GM18873 (cell line): ENCODE data around the gene CYTH2.
"Not testable (repeated sequence)": the region's sequence is repeated elsewhere in the genome, so short reads cannot be mapped to it uniquely, and the experiment has no call there.

Experiments
- ATAC-seq: cut with Tn5 transposase; IDR thresholded peaks from one replicate; pipeline ENCODE4 v1.9.1; 2021; ENCODE audit warnings: mild to moderate bottlenecking, moderate library complexity, moderate number of reproducible peaks; ENCODE audit not compliant: unreplicated experiment, low FRiP score

CYTH2 gene

GRCh38 chr19:48476176-48476575 is 7.0 kb downstream of the CYTH2 start:
- ATAC-seq: no peak

- no peak for ATAC-seq
Measured at GRCh38 chr19:48477067-48477685, 8.0 kb downstream of the CYTH2 start.

GRCh38 chr19:48477698-48478338 is 8.6 kb downstream of the CYTH2 start:
- ATAC-seq: no peak

DNA sequence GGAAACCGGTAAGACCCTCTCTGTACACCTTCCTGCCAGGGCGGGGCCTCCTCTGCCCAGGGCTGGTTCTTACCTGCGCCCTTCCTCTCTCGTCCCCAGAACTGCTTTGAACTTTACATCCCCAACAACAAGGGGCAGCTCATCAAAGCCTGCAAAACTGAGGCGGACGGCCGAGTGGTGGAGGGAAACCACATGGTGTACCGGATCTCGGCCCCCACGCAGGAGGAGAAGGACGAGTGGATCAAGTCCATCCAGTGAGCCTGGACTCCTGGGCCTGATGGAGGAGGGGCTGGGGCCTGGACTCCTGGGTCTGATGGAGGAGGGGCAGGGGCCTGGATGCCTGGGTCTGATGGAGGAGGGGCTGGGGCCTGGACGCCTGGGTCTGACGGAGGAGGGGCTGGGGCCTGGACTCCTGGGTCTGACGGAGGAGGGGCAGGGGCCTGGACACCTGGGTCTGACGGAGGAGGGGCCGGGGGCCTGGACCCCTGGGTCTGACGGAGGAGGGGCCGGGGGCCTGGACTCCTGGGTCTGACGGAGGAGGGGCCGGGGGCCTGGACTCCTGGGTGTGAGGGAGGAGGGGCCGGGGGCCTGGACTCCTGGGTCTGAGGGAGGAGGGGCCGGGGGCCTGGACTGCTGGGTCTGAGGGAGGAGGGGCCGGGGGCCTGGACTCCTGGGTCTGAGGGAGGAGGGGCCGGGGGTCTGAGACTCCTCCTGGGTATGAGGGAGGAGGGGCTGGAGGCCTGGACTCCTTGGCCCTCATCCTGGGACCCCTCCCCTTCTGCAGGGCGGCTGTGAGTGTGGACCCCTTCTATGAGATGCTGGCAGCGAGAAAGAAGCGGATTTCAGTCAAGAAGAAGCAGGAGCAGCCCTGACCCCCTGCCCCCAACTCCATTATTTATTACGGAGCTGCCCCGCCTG is 9.4 kb downstream of the CYTH2 start:
- no peak for ATAC-seq

DNA sequence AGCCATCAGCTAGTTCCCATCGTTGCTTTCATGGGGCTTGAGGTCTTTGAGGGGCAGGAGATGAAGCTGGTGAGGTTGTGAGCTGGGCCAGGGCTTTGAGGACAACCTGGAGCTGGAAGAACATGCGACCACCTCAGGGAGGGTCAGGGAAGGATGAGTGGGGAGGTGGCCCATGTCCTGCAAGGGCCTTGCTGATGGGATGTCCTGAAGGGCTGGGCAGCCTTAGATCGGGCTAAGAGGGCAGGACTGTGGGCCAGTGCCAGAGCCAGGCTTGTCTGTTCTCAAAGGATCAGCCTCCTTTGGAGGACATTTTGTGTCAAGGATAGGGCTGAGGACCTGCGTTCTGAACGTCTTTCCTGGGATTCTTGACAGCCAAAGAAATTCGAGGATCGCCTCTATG is 10.5 kb downstream of the CYTH2 start:
- no peak for ATAC-seq

DNA sequence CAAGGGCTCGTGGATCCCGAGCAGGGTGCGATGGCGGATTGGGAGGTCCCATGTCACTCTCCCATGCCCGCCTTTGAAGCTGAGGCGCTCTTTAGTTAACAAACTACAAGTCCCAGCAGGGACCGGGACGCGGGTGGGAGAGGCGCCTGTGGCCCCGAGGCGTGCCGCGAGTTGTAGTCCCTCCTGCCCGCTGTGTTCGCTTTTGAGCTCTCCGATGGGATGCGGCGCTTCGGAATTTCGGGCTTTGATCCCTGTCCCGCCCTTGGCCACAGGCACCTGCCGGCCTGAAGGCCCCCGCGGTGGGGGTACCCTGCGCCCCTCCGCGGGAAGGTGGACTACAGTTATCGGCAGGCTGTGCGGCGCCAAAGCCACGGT is 11.0 kb downstream of the CYTH2 start:
- no peak for ATAC-seq

DNA sequence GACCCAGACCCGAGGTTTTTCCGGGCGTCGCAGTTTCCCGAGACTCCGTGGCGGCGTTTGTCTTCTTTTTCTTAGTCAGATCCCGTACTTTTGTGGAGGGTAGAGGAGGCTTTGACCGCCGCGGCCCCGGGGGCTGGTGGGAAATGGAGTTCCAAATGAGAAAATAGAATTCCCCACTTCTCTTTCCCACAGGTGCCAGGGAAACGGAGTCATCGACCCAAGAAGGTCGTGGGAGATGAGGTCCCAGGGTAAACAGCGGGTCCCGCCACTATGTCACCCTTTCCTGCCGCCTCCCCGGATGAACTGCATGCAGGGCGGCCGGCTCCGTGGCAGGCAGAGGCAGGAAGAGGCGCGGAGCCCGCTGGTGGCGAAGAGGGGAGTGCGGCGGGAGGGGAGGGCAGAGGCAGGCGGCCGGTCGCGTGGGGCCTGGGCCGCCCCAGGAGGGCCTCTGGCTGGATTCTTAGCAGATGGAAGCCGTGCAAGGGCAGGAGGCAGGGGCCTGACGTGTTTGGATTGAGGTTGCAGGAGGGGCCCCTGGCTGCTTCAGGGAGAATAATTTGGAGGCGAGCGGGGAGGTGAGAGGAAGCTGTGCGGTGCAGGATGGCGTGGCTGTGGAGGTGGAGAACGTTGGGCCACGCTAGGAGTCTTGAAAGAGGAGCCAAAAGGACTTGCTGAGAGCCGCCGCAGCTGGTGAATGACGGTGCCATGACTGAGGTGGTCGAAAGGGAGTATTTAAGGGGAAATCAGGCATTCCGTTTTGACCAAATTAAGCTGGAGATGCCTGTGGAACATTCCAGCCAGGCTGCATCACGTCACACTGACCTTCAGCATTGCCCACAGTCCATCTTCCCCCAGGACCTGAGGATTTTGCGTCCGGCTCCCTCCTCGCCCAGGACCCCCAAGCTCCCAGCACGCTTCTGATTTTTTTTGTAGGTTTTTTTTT is 11.7 kb downstream of the CYTH2 start:
- ATAC-seq: no peak

DNA sequence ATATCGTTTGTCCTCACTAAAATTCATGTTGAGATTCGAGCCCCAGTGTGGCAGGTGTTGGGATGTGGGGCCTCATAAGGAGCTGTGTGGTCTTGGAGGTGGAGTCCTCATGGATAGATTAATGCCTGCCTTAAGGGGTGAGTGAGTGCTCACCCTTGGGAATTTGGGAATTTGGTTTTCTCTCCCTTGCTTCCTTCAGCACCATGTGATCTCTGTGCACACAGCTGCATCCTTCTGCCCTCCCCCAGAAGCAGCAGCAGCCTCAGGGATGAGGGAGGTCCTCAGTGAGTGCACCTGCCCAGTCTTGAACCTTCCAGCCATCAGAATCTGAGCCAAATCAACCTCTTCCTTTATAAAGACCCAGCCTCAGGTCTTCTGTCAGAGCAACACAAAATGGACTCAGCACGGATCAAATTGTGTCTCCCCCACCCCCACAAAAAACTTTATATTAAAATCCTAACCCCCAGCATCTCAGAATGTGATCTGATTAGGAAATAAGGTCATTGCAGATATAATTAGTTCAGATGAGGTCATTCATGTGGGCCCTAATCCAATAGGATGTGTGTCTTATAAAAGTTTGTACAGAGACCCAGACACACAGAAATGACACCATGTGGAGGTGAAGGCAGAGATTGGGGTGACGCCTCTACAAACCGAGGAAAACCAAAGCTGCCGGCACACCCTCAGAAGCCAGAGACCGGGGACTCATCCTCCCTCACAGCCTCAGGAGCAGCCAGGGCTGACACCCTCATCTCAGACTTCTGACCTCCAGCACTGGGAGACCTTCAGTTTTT is 12.9 kb downstream of the CYTH2 start:
- ATAC-seq: no peak

- ATAC-seq: no peak
Measured at GRCh38 chr19:48483301-48483700, 14.1 kb downstream of the CYTH2 start.

GRCh38 chr19:48484247-48484893 is 15.2 kb downstream of the CYTH2 start:
- ATAC-seq: no peak

DNA sequence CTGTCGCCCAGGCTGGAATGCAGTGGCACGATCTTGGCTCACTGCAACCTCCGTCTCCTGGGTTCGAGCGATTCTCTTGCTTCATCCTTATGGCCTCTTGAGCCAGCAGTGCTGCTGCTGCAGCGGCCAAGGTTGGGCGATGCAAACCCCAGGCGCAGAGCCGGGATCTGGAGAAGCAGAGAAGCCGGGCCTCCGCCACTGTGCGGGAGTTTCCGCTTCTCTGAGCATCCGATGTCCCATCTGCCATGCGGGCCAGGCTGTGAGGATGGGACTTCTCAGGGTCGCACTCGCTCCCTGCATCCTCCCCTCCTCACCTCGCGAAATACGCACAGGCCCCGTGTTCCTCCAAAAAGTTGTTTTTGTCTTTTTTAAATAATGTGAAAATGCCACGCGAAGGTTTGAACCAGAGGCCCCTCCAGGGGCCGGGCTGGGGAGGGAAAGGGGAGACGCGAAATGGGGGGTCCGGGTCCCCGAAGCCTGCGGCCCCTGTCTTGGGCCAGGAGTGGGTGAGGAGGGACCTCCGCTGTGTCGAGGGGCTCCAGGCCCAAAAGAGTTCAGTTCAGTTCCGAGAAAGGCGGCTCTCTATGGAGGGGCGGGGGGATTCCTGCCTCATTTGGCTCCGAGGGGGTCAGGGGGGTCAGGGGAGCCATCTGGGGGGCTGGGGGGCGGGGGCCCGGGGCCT is 15.9 kb downstream of the CYTH2 start:
- no peak for ATAC-seq

GRCh38 chr19:48486706-48487105 is 17.5 kb downstream of the CYTH2 start:
- not testable (repeated sequence) for ATAC-seq

GRCh38 chr19:48487544-48487943 is 18.4 kb downstream of the CYTH2 start:
- no peak for ATAC-seq

- no peak for ATAC-seq
Measured at GRCh38 chr19:48487948-48488347, 18.8 kb downstream of the CYTH2 start.

GRCh38 chr19:48488478-48488877 is 19.3 kb downstream of the CYTH2 start:
- ATAC-seq: not testable (repeated sequence)

DNA sequence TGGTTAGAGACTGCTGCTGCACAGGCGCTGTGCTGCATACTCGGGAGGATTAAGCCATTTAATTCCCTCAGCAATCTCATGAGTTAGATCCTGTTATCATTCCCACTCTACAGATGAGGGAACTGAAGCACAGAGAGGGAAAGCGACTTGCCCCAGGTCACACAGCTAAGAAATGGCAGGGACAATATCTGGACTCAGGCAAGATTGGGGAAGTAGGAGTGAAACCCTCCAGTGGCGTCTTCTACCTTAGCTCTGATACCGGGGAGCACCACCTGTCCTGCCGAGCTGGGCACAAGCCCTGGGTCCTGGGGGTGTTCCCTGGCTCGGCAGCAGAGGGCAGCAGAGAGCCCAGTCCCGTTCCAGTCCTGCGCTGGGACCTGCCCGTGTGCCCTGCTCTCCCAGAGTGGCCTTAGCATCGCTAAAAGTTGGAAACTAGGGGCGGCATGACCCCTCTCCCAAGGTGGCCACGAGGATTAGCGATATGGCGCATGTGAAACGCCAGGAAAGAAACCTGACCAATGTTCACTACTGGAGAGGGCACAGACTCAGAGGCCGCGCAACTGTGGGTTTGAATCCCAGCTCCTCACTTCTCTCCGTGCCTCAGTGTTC is 20.5 kb downstream of the CYTH2 start:
- no peak for ATAC-seq

- no peak for ATAC-seq
Measured at GRCh38 chr19:48490981-48491792, 22.0 kb downstream of the CYTH2 start.
